Left cardiac atrium (tissue), 4 donors: ENCODE data around the gene NEIL3. TPM values are rescaled to one million over a fixed set of nuclear protein-coding genes. Genes with fewer than 3 reads are reported as not detected.
"Not testable (repeated sequence)": the region's sequence is repeated elsewhere in the genome, so short reads cannot be mapped to it uniquely, and the experiment has no call there.

Experiments used
- ATAC-seq, 2 donors: fragments of 200-7000 bp; cut with Tn5 transposase; one replicate each; pipeline ENCODE4 v1.9.1; 2020; ENCODE audit warnings: mild to moderate bottlenecking in 2 of 2, moderate library complexity in 2 of 2
- DNase-seq: peaks from one replicate; pipeline ENCODE4 v3.0.0-alpha.2; 2020
- intact Hi-C, 2 donors: fragments of 100-400 bp; cut with DNase I; formaldehyde crosslinking; loops; one replicate each; pipeline versions ENCODE4 v1.14.1 to v1.15.1; 2022 to 2023
- total RNA-seq, 2 donors: library from RNA; stranded (reverse); fragmentation: NEBNext Ultra II Directional; extraction: Animal tissue kit (Norgen Biotek cat#: 25700); gene quantifications; one replicate each; pipeline ENCODE4 v1.2.1, GENCODE V29; 2021
- donor health status: DM: no; HTN: yes; CAD: no.
- donor health status: DM: no; HTN: yes; CAD: no; lungs with severe emphysema.
- donor health status: DM: yes; HTN: yes; CAD: no.
- donor health status: Dilated cardiomyopathy.

Gene NEIL3
- total RNA-seq, 2 donors from 2014 or later, result 0.32 TPM; not detected in 1

DNA sequence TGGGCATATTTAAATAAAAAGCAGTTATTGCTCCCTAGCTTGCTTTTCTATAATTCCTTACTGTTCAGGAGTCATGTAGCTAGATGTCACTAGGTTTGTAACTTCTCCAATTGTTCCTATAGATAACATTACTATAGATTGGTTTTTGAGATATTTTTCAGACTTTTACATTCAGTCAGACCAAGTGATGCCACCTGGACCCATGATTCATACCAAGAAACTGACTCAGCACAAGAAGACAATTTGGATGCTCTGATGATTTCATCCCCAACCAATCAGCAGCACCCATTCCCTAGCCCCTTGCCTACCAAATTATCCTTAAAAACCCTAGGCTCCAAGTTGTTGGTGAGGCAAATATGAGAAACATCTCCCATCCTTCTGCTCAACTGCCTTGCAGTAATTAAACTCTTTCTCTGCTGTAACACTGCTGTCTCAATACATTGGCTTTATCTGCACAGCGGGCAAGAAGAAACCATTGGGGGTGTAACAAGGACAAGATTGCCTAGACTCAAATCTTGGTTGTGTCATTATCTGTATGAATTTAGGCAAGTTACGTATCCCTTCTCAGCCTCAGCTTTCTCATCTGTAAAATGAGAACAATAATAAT lies 11.8 kb upstream of the NEIL3 start:
- ATAC-seq (no peak), DNase-seq (no peak)
- intact Hi-C loops, result no loop called here

DNA sequence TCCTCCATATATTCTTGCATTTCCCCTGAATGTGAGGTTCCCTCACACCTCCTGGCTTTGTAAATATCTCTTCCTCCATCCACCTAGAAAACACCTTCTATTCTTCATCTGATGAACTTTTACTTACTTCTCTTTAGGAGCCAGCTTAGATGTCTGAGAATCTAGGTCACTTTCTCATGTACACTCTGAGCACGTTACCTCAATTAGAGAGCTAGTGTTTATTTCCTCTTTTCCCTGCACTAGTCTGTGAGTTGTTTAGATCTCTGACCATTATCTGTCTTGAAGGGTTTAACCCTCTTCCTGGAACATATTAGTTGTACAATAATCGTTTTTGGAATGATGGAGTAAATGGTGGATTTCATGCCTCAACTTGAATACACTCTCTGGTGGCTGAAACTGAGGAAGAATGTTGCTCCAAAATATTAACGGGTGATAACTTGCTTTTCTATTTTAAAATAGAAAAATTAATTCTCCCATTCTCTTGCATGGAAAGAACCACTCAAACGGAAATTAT lies 8.5 kb upstream of the NEIL3 start:
- ATAC-seq, result no peak
- DNase-seq, result no peak
- intact Hi-C loops, result loop anchor here in 1 of 2 donors (10.0 kb wide), 1 partner anchor 134 kb away; no protein-coding TSS in a partner anchor

DNA sequence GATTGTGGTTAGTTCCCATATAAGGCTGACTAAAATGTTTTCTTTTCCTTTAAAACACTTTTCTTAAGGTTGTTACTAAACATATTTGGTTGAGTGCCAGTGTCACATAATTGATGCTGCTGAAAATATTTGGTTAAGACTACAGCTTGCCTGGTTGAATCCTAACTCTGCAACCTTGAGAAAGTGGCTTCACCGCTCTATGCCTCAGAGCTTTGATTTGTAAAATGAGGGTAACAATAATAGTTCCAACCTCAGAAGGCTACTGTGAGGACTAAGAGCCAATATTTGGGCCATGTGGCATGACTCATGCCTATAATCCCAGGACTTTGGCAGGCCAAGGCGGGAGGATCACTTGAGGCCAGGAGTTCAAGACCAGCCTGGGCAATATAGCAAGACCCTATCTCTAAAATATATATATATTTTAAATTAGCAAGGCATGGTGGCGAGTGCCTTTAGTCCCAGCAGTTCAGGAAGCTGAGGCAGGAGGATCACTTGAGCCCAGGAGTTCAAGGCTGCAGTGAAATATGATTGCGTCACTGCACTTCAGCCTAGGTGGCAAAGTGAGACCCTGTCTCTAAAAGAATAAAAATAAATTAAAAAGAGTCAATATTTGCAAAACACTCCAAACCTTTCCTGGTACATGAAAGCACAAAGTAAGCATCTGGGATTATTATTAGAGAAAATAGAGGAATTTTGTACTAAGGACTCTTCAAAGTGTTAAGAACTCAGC lies 7.1 kb upstream of the NEIL3 start:
- DNase-seq (no peak), ATAC-seq (no peak)
- intact Hi-C loops, result loop anchor here in 1 of 2 donors (10.0 kb wide), 1 partner anchor 132 kb away; no protein-coding TSS in a partner anchor

DNA sequence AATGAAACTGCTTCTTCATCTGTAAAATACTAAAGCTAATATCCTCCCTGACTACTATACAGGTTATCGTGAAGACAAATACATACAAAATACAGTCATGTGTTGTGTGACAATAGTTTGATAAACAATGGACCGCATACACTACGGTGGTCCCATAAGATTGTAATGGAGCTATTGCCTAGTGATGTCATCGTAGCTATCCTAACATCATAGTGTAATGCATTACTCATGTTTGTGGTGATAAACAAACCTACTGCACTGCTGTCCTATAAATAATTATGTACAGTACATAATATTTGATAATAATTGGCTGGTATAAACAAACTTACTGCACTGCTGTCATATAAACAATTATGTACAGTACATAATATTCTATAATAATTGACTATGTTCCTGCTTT lies 5.6 kb upstream of the NEIL3 start:
- intact Hi-C loops, result loop anchor here in 1 of 2 donors (10.0 kb wide), 1 partner anchor 131 kb away; no protein-coding TSS in a partner anchor
- ATAC-seq (no peak), DNase-seq (no peak)

DNA sequence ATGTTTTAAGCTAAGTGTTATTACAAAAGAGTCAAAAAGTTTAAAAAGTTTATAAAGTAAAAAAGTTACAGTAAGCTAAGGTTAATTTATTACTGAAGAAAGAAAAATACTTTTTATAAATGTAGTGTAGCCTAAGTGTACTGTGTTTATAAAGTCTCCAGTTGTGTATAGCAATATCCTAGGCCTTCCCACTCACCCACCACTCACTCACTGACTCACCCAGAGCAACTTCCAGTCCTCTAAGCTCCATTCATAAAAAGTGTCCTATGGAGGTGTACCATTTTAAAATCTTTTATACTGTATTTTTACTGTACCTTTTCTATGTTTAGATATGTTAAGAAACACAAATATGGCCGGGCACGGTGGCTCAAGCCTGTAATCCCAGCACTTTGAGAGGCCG lies 4.8 kb upstream of the NEIL3 start:
- intact Hi-C loops, result loop anchor here in 1 of 2 donors (10.0 kb wide), 1 partner anchor 130 kb away; no protein-coding TSS in a partner anchor
- not testable (repeated sequence) for DNase-seq, ATAC-seq

DNA sequence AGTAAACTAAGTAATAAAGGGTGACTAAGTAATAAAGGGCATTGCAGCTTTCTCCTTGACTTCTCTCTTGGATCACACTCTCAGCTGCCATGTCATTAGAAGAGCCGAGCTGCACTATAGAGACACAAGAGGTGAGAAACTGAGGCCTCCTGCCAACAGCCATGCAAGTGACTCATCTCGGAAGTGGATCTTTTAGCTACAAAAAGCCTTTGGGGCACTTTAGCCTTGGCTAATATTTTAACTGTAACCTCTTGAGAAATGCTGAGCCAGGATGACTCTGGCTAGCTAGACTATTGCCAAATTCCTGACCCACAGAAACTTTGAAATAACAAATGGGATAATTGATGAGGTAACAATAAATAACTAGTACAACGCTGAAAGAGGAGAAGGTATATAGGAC lies 1.5 kb upstream of the NEIL3 start:
- intact Hi-C loops, result loop anchor here in 1 of 2 donors (10.0 kb wide), 1 partner anchor 127 kb away; no protein-coding TSS in a partner anchor
- DNase-seq (peak; percentile 66), ATAC-seq (peak; percentile 43 to 81)

DNA sequence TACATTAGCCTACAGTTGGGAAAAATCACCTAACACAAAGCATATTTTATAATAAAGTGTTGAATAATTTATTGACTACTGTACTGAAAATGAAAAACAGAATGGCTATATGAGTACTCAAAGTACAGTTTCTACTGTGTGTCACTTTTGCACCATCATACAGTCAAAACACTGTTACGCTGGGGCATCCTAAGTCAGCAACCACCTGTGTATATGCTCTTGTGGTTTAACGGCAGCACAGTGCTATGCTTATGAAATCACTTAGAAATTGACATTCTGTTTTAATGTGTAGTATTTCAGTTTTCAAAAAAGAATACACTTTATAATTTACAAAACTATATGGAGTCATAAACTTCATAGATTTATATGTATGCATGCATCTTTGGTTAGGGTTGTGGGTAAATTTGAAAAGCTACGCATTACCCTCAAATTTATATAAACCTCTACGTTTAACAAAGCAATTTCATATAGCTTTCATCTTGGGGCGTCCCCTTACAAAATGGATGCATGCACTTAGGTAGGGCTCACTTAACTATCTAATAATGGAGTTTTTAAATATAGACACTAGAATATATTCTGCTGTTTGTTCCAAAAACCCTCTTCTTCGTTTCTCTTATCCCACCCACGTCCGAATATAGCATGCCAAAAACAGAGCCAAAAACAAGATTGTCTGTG lies 690 bp upstream of the NEIL3 start:
- ATAC-seq (peak in 1 of 2 donors; percentile 12), DNase-seq (no peak)
- intact Hi-C loops, result loop anchor here in 1 of 2 donors (10.0 kb wide), 1 partner anchor 126 kb away; no protein-coding TSS in a partner anchor

DNA sequence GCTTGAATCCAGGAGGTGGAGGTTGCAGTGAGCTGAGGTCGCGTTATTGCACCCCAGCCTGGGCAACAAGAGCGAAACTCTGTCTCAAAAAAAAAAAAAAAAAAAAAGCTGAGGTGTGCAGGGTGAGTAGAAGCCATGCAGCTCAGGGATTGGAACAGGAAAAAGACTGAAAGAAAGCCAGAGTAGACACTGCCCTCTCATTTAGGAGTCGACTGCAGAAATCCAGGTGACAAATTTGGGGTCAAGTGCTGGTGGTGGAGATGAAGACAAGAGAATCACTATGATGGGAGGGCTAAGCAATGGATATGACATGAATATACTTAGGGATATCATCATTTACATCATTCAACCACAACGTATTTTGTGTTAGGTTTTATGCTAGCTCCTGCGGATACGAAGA lies 1.9 kb downstream of the NEIL3 start:
- DNase-seq, result no peak
- ATAC-seq, result no peak
- intact Hi-C loops, result no loop called here

DNA sequence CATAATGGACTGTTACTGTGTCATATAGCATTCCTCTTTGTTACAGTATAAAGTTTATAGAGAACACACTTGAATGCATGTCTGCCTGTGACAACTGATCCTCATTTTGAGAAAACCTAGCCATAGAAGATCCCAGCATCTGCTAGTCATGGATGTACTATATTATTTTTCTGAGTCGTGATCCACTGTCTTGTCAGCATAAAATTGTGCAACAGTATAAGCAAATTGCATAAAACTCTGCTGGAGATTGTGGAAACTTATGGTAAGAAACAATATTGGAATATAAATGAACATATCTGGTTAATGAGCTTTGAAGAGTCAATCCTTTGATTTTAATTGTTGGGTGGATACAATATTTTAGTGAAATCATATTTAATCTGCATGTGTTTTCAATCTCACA lies 3.6 kb downstream of the NEIL3 start:
- intact Hi-C loops, result no loop called here
- DNase-seq, result no peak
- ATAC-seq, result no peak

DNA sequence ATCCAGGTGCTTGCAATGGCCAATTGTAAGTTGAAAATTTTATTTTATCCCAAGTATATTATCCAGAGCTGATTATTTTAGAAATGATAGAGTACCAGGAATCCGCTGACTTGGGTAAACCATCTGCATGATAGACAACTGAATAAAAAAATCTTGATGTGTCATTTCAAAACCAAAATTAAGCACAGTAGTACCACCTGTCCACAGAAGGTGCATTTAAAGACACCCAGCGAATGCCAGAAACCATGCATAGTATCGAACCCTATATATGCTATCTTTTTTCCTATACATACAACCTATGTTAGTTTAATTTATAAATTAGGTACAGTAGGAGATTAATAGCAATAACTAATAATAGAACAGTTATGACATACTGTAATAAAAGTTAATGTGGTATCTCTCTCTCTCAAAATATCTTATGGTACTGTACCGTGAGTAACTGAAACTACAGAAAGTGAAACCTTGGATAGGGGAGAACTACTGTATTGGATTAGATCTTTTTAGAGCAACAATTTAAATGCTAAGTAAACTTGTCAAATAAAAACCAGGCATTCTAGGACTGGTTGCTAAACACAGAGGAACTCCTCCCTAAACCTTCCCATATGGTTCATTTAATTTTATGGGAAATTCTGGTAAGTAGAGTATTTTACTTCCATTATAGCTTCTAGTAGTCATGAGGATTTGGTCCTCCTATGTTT lies 6.2 kb downstream of the NEIL3 start:
- no peak for ATAC-seq
- DNase-seq, result no peak
- intact Hi-C loops, result no loop called here

DNA sequence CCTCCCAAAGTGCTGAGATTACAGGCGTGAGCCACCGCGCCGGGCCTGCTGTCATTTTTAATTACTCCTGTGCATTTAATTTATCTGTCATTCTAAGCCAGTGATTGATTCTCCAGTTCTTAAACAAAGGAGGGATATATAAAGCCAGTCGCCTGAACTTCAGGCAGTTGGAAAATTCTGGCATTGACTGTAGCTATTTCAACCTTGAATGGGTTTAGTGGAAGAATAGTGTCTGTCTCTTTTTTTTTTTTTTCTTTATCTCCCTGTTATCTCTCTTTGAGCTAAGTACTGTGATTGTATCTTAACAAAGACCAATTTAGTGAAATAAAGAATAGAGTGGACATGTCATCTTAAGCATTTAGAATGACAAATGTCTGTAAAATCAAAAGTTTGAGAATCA lies 11.0 kb downstream of the NEIL3 start:
- DNase-seq (no peak), ATAC-seq (no peak)
- intact Hi-C loops, result no loop called here

DNA sequence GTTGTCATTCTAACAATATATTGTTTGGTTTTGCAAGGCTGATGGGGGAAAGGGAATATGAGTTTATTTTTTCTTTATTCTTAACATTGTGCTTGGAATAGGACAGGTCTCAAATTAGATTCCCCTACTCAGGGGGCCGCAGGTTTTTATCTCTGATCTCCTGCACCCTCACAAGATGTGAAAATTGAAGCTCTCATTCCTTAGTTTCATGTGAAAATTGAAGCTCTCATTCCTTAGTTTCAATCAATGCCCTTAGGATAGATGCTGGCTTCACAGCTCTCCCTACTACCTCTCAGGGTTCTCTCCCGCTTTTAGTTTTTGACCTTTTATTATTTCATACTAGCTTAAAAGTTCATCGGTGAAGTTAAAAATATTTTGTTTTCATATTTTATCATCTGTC lies 12.0 kb downstream of the NEIL3 start:
- DNase-seq (no peak), ATAC-seq (no peak)
- intact Hi-C loops, result no loop called here

DNA sequence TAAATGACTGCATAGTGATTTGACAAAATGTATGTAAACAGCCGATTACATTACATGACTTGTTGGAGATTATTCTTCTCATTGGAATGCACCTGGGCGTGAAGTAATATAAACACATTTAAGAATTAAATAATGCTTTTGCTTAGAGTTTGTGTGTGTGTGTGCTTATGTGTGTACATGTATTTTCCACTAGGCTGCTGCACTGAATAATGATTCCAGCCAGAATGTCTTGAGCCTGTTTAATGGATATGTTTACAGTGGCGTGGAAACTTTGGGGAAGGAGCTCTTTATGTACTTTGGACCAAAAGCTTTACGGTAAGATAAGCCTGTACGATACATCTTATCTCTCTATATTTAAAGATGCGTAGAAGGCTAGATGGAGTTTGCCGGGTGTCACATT lies 12.6 kb downstream of the NEIL3 start:
- intact Hi-C loops, result no loop called here
- ATAC-seq, result no peak
- no peak for DNase-seq

DNA sequence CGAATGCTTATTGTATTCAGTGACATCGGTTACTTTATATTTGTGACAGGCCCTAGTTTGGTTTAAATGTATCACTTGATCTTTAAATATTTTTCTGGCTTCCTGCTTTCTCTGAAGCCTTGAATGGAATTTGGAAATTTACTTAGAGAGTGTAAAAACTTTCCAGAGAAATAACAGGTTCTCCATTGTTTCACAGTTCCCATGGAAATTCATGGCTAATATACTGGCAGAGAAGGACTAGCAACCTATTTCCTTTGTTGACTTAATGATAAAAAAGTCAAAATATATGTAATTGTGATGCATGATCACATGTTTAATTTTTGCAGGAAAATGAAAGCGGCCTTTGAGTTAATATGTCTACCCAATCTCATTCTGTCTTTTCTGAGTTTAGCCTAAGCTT lies 13.2 kb downstream of the NEIL3 start:
- no peak for DNase-seq
- intact Hi-C loops, result no loop called here

DNA sequence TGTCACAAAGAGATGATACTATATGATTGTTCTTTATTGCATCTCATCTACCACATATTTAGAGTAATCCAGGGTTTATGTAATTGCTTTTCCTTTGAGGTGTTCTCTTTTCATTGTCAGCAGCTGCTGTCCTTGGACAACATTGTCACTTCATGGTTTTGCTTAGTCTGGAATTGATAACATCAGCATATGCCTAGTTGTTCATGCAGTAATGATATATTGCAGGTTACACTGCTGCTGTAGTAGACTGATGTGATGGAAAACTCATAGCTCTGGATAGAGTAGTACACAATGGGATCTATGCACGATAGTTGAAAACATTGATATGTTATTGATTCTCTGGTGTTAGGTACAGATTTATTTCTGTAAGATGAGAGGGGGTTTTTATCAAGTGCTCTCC lies 13.7 kb downstream of the NEIL3 start:
- no peak for DNase-seq
- no peak for ATAC-seq
- intact Hi-C loops, result no loop called here

More for the DNA sequence above, 13.2 kb downstream of the NEIL3 start:
- ATAC-seq, result no peak

DNA sequence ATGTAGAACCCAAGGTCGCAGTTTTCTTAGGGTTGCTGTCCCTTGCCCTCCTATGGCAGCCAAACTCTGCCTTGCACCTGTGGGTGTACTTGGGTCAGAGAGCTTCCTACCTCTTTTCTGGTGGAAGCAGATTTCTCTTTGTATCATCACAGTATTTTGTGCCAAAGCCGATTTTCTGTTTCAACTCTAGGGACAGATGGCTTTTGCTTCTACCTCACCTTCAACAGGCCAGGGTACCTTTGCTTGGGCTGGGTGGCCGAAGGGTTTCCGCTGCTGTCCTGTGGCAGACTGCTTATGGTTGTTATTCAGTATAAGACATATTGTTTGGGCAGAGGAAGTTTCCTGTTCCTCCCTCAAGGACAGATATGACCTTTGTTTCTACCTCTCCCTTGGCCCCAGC lies 22.4 kb downstream of the NEIL3 start:
- intact Hi-C loops, result no loop called here
- DNase-seq, result no peak
- no peak for ATAC-seq

DNA sequence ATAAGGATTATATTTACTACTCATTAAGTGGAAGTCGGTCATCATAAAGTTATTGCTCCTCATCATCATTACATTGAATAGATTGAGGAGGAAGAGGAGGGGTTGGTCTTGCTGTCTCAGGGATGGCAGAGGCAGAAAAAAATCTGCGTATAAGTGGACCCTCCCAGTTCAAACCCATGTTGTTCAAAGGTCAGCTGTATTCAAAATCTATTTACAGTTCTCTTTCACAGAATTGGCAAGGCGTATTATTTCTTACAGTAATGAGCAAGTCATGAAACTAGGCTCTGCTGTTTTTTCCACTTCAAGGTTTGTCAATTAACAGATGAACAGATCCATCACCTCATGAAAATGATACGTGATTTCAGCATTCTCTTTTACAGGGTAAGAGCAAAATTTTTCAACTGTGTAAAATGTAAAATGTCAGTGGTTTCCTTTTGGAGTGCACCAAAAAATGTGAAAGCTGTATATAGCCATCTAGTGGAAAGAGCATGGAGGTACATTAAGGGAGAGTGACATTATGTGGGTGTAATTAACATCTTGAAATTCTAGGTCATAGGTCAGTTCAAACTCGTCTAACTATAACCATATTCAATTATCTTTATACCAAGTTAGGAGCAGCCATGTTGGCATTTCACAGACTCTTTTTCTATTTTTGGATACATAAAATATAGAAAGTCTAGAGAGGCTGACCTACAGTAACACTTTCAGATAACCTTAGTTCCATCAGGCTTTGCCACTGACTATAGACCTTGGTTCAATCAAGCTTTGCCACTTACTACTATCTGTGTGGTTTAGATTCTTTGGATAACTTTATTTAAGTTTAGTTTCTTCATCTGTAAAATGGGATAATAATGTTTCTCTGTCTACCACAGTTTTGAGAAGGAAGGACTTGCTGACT lies 30.1 kb downstream of the NEIL3 start:
- ATAC-seq (peak; percentile 50 to 53), DNase-seq (no peak)
- intact Hi-C loops, result loop anchor here (2.0 to 5.0 kb wide), 2 partner anchors 87 to 89 kb away; no protein-coding TSS in a partner anchor

DNA sequence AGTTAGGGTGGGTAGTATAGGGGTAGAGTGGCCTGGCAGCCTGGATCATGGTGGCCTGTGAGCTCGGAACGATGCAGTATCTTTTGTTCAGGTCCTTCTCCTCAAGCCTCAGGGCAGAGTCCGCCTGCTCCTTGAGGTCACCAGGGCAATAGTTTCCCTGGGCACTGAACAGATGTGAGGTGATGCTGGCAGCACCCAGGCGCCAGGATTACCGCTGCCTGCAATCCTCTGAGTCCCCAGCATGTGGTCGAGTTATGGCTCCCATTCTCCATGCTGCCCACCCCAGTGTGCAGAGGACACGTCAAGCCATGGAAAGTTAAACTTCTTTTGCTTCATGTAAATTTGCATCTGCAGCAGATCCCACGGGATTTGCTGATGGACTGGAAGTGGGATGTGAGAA lies 38.7 kb downstream of the NEIL3 start:
- DNase-seq (no peak), ATAC-seq (no peak)
- intact Hi-C loops, result no loop called here
